ENCODE data around the gene METTL1. TPM values are rescaled to one million over a fixed set of nuclear protein-coding genes. Genes with fewer than 3 reads are reported as not detected.

Gene METTL1
- total RNA-seq, 4 donors from 2014 or later = 4.4 to 13.7 (median 6.2) TPM

GRCh38 chr12:57741844-57742738, 29.8 kb downstream of the METTL1 start:
- TF ChIP-seq, protein P1, sequence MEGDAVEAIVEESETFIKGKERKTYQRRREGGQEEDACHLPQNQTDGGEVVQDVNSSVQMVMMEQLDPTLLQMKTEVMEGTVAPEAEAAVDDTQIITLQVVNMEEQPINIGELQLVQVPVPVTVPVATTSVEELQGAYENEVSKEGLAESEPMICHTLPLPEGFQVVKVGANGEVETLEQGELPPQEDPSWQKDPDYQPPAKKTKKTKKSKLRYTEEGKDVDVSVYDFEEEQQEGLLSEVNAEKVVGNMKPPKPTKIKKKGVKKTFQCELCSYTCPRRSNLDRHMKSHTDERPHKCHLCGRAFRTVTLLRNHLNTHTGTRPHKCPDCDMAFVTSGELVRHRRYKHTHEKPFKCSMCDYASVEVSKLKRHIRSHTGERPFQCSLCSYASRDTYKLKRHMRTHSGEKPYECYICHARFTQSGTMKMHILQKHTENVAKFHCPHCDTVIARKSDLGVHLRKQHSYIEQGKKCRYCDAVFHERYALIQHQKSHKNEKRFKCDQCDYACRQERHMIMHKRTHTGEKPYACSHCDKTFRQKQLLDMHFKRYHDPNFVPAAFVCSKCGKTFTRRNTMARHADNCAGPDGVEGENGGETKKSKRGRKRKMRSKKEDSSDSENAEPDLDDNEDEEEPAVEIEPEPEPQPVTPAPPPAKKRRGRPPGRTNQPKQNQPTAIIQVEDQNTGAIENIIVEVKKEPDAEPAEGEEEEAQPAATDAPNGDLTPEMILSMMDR (IDR thresholded peaks at IDR 0.05; ENCODE audit: low read depth) = no peak

- TF ChIP-seq, protein P1 (IDR thresholded peaks at IDR 0.05; ENCODE audit: low read depth) = no peak
Observed at GRCh38 chr12:57741413-57741789, 30.5 kb downstream of the METTL1 start.

DNA sequence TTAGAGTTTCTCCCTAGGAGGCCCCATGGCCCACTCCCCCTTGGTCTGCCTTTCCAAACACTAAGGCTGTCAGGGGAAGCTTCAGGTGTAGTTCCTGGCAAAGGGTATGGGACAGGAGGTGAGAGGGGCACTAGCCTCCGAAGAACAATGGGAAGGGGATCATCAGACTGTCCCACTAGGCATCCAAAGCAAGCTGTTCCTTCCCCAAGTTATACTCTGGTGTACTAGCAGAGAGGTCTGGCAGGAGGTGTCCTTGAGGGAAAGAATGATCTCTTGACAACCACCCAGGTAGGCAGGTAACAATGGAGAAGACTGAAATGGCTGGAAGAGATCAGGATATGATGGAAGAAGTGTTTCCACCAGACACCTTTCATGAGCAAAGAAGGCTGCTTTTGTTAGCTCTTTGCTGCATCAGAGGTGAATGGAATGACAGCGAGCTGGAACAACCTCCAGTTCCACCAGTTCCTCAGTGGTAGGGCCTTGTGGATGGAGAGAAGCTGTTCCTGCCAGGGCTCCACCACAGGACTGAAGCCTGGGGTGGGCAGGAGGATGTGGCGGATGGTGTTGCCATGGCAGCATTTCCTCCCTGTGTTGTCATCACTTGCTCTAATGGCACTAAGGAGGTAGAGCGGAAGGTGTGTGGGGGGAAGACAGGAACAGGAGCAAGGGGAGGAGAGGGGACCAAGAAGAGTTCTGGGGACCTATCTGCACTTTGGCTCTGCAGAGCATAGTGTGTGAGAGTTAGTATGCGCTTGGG, 31.1 kb downstream of the METTL1 start:
- TF ChIP-seq, protein P1 (IDR thresholded peaks at IDR 0.05; ENCODE audit: low read depth) = no peak

GRCh38 chr12:57739914-57740538, 31.9 kb downstream of the METTL1 start:
- TF ChIP-seq, protein P1 (IDR thresholded peaks at IDR 0.05; ENCODE audit: low read depth) = no peak

GRCh38 chr12:57739387-57739786, 32.5 kb downstream of the METTL1 start:
- TF ChIP-seq, protein P1 (IDR thresholded peaks at IDR 0.05; ENCODE audit: low read depth) = no peak

DNA sequence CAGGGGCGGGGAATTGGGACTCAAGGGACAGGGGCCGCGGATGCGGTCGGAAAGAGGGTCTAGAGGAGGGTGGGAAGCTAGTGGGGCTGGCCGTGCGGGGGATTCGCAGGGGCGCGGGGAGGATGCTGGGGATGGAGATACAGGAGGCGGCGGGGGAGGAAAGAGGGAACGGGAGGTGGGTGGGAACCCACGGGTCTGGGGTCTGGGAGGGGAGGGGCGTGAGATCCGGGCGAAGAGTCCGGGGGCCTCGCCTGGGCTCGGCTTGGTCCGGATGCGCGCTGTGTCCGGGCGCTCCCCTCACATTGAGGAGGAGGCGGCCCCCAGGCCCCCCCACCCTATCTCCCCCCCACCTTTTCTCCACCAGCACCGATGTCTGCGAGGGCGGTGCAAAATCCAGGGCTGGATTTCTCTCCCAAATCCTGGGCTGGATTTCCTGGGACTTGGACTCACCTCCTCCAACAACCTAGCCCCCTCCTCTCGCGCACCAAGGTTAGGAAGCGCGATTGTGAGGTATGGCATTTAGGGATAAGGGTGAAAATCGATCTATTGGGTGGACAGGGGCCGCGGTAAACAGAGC, 33.2 kb downstream of the METTL1 start, which contains the start of gene AGAP2:
Gene AGAP2, minus strand, starts transcription at position 82 of the 577 bp plus-strand sequence. CDS start 496 bp downstream, outside the sequence.
- TF ChIP-seq, protein P1 (IDR thresholded peaks at IDR 0.05; ENCODE audit: low read depth) = no peak
